Spleen (tissue), 7 donors: ENCODE results near the gene STK35.

Experiments
- CTCF ChIP-seq, 11 experiments: fragments of 200-600 bp in 7 of 11; fragments of 450-650 bp in 4 of 11; sonication (generic) in 4 of 11; IDR thresholded peaks in 8 of 11; conservative IDR thresholded peaks in 3 of 11; 1 replicate in 7 of 11; 2 replicates in 4 of 11; pipeline versions ENCODE4 v1.4.0 to v1.8.0; 2016 to 2021; ENCODE audit warnings: antibody characterized with exemption in 11 of 11, inconsistent platforms in 4 of 11, mild to moderate bottlenecking in 1 of 11
- POLR2A ChIP-seq, 3 donors: fragments of 450-650 bp; IDR thresholded peaks; one replicate each; pipeline ENCODE4 v1.5.1; 2017; ENCODE audit warnings: antibody characterized with exemption in 3 of 3, mild to moderate bottlenecking in 1 of 3
- POLR2AphosphoS5 ChIP-seq, 3 donors: sonication (generic); formaldehyde crosslinking; IDR thresholded peaks; one replicate each; pipeline ENCODE4 v1.5.1; 2017; ENCODE audit warnings: antibody characterized with exemption in 3 of 3
- donor health status: DM: no; HTN: no; CAD: no; lungs with moderate emphysema.
- donor health status: DM: no; HTN: no; CAD: no.
- donor health status: DM: no; HTN: no; CAD: no.

DNA sequence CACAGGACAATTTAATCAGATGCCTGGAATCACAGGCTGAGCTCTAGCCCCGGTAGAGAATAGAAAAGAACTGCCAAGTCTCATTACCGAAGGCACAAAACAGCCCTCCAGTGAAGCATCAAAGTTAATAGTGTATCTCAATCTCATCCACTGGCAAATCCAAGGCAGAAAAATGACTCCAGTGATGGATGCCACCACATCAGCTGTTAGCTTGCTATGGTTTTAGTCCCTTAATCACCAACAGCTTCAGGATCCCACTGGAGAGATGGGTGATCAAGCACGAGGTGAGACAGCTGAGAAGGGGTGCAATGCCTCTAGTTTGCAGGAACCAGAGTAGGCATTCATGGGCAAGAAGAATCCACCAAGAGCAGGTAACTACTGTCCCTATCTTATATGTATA lies 81.8 kb downstream of the STK35 start:
- TF ChIP-seq CTCF (IDR thresholded peaks at IDR 0.05 in 8 of 11, conservative IDR thresholded peaks at IDR 0.05 in 3 of 11) (no peak), POLR2AphosphoS5 (IDR thresholded peaks at IDR 0.05) (no peak), POLR2A (IDR thresholded peaks at IDR 0.05) (no peak)
